Smooth muscle cell (in vitro differentiated cells): ENCODE data around the gene STX11. TPM values are rescaled to one million over a fixed set of nuclear protein-coding genes. Genes with fewer than 3 reads are reported as not detected.

Experiments
- DNase-seq: peaks from one replicate; lab custom pipeline; 2025; ENCODE audit not compliant: unreplicated experiment; lab: John Stamatoyannopoulos, UW
- H2AFZ ChIP-seq: fragments of 200-600 bp; sonication (generic); 2 replicates; pipeline ENCODE4 v1.6.0; 2016; ENCODE audit warnings: antibody characterized with exemption, low read depth, mild to moderate bottlenecking
- H3F3A ChIP-seq: fragments of 200-600 bp; sonication (generic); 2 replicates; pipeline ENCODE4 v1.6.0; 2017; ENCODE audit warnings: antibody characterized with exemption, low read depth
- H3K27ac ChIP-seq: fragments of 200-600 bp; sonication (generic); 2 replicates; pipeline ENCODE4 v1.5.1; 2016; ENCODE audit warnings: low read depth, mild to moderate bottlenecking
- H3K27me3 ChIP-seq: fragments of 200-600 bp; sonication (generic); 2 replicates; pipeline ENCODE4 v1.6.1; 2016; ENCODE audit warnings: low read depth, mild to moderate bottlenecking
- H3K36me3 ChIP-seq: fragments of 200-600 bp; sonication (generic); 2 replicates; pipeline ENCODE4 v1.5.1; 2016; ENCODE audit warnings: low read depth
- H3K4me1 ChIP-seq: fragments of 200-600 bp; sonication (generic); 2 replicates; pipeline ENCODE4 v1.5.1; 2016; ENCODE audit warnings: low read depth
- H3K4me2 ChIP-seq: fragments of 200-600 bp; sonication (generic); 2 replicates; pipeline ENCODE4 v1.6.0; 2016; ENCODE audit warnings: mild to moderate bottlenecking
- H3K4me3 ChIP-seq: fragments of 200-600 bp; sonication (generic); 2 replicates; pipeline ENCODE4 v1.5.1; 2016; ENCODE audit warnings: mild to moderate bottlenecking
- H3K79me2 ChIP-seq: fragments of 200-600 bp; sonication (generic); 2 replicates; pipeline ENCODE4 v1.6.0; 2016; ENCODE audit warnings: low read depth, mild to moderate bottlenecking
- H3K9ac ChIP-seq: fragments of 200-600 bp; sonication (generic); 2 replicates; pipeline ENCODE4 v1.6.0; 2016; ENCODE audit warnings: low read depth
- H3K9me3 ChIP-seq: fragments of 200-600 bp; sonication (generic); replicated peaks from 2 replicates; pipeline ENCODE4 v1.5.1; 2016; ENCODE audit warnings: low read depth
- H4K20me1 ChIP-seq: fragments of 200-600 bp; sonication (generic); 2 replicates; pipeline ENCODE4 v1.6.0; 2016; ENCODE audit warnings: low read depth
- WGBS: methylation state at CpG from one replicate; pipeline ENCODE4 v1.1.7; 2016; ENCODE audit warnings: low lambda C conversion rate; 5-methylcytosine and 5-hydroxymethylcytosine counted together
- polyA plus RNA-seq: library from polyadenylated mRNA; unstranded; fragments of >200 nt; fragmentation: Nextera tagmentation; extraction: Ambion mirVana; gene quantifications from 2 replicates; pipeline ENCODE4 v1.2.1, GENCODE V29; 2016
- total RNA-seq: library from RNA; depleted of rRNA; stranded (reverse); fragments of >200 nt; gene quantifications from 2 replicates; pipeline ENCODE4 v1.2.3, GENCODE V29; 2014
- TF ChIP-seq, protein P1 (sequence below): fragments of 200-600 bp; sonication (generic); IDR thresholded peaks from 2 replicates; pipeline ENCODE4 v1.5.1; 2017; ENCODE audit warnings: borderline replicate concordance, mild to moderate bottlenecking, antibody characterized with exemption; ENCODE audit not compliant: insufficient read depth, poor library complexity, severe bottlenecking

STX11 gene
- total and polyA plus RNA-seq, 2 experiments from 2014 or later: 0.53 to 0.72 TPM

- Histone ChIP-seq H3K79me2 (no peaks in the 10 kb centered on the region), H4K20me1 (no peaks in the 10 kb centered on the region), H3K9me3 (no peaks in the 10 kb centered on the region), H3K36me3 (no peaks in the 10 kb centered on the region), H3K27ac (no peak overlapping the region), H3K27me3 (no peaks in the 10 kb centered on the region), H3F3A (peaks cover 6% of the 10 kb centered on the region), H2AFZ (no peak overlapping the region), H3K4me1 (no peaks in the 10 kb centered on the region), H3K4me2 (no peak overlapping the region), H3K9ac (no peak overlapping the region), H3K4me3 (no peak overlapping the region)
- DNase-seq: no peak
- 90% methylated on average over 5 of the region's 5 CpGs for WGBS
- TF ChIP-seq, protein P1, sequence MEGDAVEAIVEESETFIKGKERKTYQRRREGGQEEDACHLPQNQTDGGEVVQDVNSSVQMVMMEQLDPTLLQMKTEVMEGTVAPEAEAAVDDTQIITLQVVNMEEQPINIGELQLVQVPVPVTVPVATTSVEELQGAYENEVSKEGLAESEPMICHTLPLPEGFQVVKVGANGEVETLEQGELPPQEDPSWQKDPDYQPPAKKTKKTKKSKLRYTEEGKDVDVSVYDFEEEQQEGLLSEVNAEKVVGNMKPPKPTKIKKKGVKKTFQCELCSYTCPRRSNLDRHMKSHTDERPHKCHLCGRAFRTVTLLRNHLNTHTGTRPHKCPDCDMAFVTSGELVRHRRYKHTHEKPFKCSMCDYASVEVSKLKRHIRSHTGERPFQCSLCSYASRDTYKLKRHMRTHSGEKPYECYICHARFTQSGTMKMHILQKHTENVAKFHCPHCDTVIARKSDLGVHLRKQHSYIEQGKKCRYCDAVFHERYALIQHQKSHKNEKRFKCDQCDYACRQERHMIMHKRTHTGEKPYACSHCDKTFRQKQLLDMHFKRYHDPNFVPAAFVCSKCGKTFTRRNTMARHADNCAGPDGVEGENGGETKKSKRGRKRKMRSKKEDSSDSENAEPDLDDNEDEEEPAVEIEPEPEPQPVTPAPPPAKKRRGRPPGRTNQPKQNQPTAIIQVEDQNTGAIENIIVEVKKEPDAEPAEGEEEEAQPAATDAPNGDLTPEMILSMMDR: no peak
Observed at GRCh38 chr6:144220031-144220790, 69.9 kb downstream of the STX11 start.

GRCh38 chr6:144223686-144224085, 73.4 kb downstream of the STX11 start:
- Histone ChIP-seq H3K4me3 (no peak overlapping the region), H3K79me2 (no peaks in the 10 kb centered on the region), H3K9me3 (no peaks in the 10 kb centered on the region), H3F3A (no peaks in the 10 kb centered on the region), H3K9ac (no peak overlapping the region), H2AFZ (no peak overlapping the region), H3K4me2 (no peak overlapping the region), H3K36me3 (no peaks in the 10 kb centered on the region), H3K4me1 (no peaks in the 10 kb centered on the region), H4K20me1 (no peaks in the 10 kb centered on the region), H3K27ac (no peak overlapping the region), H3K27me3 (no peaks in the 10 kb centered on the region)
- 99% methylated on average over 2 of the region's 2 CpGs for WGBS
- DNase-seq: no peak
- TF ChIP-seq, protein P1: no peak

GRCh38 chr6:144231721-144232120, 81.4 kb downstream of the STX11 start:
- WGBS: 98% methylated on average over 3 of the region's 3 CpGs
- H3F3A ChIP-seq: no peaks in the 10 kb centered on the region
- H3K36me3 ChIP-seq: no peaks in the 10 kb centered on the region
- H2AFZ ChIP-seq: no peak overlapping the region
- no peak overlapping the region for H3K9ac ChIP-seq
- no peaks in the 10 kb centered on the region for H4K20me1 ChIP-seq
- H3K27ac ChIP-seq: no peak overlapping the region
- DNase-seq: no peak
- TF ChIP-seq, protein P1: no peak
- no peaks in the 10 kb centered on the region for H3K27me3 ChIP-seq
- H3K79me2 ChIP-seq: no peaks in the 10 kb centered on the region
- H3K4me3 ChIP-seq: no peak overlapping the region
- H3K4me1 ChIP-seq: peaks cover 4% of the 10 kb centered on the region
- H3K4me2 ChIP-seq: no peak overlapping the region
- no peaks in the 10 kb centered on the region for H3K9me3 ChIP-seq

- H3K27me3 ChIP-seq: no peaks in the 10 kb centered on the region
- H3K9me3 ChIP-seq: no peaks in the 10 kb centered on the region
- no peaks in the 10 kb centered on the region for H3K36me3 ChIP-seq
- no peak overlapping the region for H3K4me3 ChIP-seq
- H3K27ac ChIP-seq: no peak overlapping the region
- no peak overlapping the region for H3K9ac ChIP-seq
- H3K79me2 ChIP-seq: no peaks in the 10 kb centered on the region
- no peaks in the 10 kb centered on the region for H4K20me1 ChIP-seq
- 79% methylated on average over 4 of the region's 4 CpGs for WGBS
- H3F3A ChIP-seq: no peaks in the 10 kb centered on the region
- no peak overlapping the region for H3K4me2 ChIP-seq
- peaks cover 4% of the 10 kb centered on the region for H3K4me1 ChIP-seq
- no peak overlapping the region for H2AFZ ChIP-seq
- DNase-seq: no peak
- TF ChIP-seq, protein P1: no peak
Observed at GRCh38 chr6:144232176-144232831, 82.0 kb downstream of the STX11 start.
